Urinary bladder (tissue), 4 donors: Measurements from ENCODE around the gene SLC6A8. TPM values are rescaled to one million over a fixed set of nuclear protein-coding genes. Genes with fewer than 3 reads are reported as not detected.
"Not testable (repeated sequence)": the region's sequence is repeated elsewhere in the genome, so short reads cannot be mapped to it uniquely, and the experiment has no call there.

Source experiments
- DNase-seq: peaks from one replicate; pipeline ENCODE4 v3.0.0-alpha.2; 2015; ENCODE audit errors: extremely low spot score
- H3K27ac ChIP-seq: one replicate; pipeline ENCODE4 v1.5.1; 2013; ENCODE audit warnings: low read depth, mild to moderate bottlenecking, moderate library complexity
- H3K36me3 ChIP-seq: one replicate; pipeline ENCODE4 v1.6.1; 2013; ENCODE audit warnings: mild to moderate bottlenecking, moderate library complexity; ENCODE audit not compliant: insufficient read depth
- H3K4me1 ChIP-seq: one replicate; pipeline ENCODE4 v1.6.1; 2013; ENCODE audit warnings: mild to moderate bottlenecking, moderate library complexity; ENCODE audit not compliant: insufficient read depth
- H3K4me3 ChIP-seq: one replicate; pipeline ENCODE4 v1.5.1; 2013; ENCODE audit warnings: low read depth, low read length
- WGBS: extraction: QIAGEN DNeasy Blood & Tissue Kit; methylation state at CpG from one replicate; pipeline ENCODE4 v1.1.7; 2013; 5-methylcytosine and 5-hydroxymethylcytosine counted together
- polyA plus RNA-seq: library from polyadenylated mRNA; stranded (reverse); fragments of 200-250 nt; gene quantifications from one replicate; pipeline ENCODE4 v1.2.3, GENCODE V29; 2013
- total RNA-seq: library from RNA; depleted of rRNA; stranded (reverse); fragments of >200 nt; gene quantifications from one replicate; pipeline ENCODE4 v1.2.3, GENCODE V29; 2014
- donor health status: healthy with polysubstance abuse.
- donor health status: healthy.

The SLC6A8 gene
- total and polyA plus RNA-seq, 2 donors = 10.0 to 76.1 TPM

GRCh38 chrX:153672531-153673427 lies 14.9 kb upstream of the SLC6A8 start:
- H3K27ac ChIP-seq = no peak overlapping the region
- 29% methylated on average over 52 of the region's 53 CpGs for WGBS

GRCh38 chrX:153673428-153674218 lies 14.1 kb upstream of the SLC6A8 start, which contains the start of gene PNCK:
Gene PNCK (minus strand): TSS chrX:153673813. CDS start chrX:153673076, 737 bp downstream.
- Histone ChIP-seq H3K36me3 (no peaks in the 10 kb centered on the region), H3K27ac (no peak within 1 kb of the TSS), H3K4me1 (no peaks in the 10 kb centered on the region), H3K4me3 (no peak within 1 kb of the TSS)
- no peak for DNase-seq
- 9% methylated on average over 68 of the region's 98 CpGs for WGBS

More at GRCh38 chrX:153672531-153673427, 14.9 kb upstream of the SLC6A8 start:
- H3K4me3 ChIP-seq = no peak overlapping the region
- no peaks in the 10 kb centered on the region for H3K4me1 ChIP-seq
- no peaks in the 10 kb centered on the region for H3K36me3 ChIP-seq
- no peak for DNase-seq

- Histone ChIP-seq H3K4me3 (no peak overlapping the region), H3K27ac (no peak overlapping the region), H3K4me1 (no peaks in the 10 kb centered on the region), H3K36me3 (no peaks in the 10 kb centered on the region)
- WGBS = 66% methylated on average over 27 of the region's 27 CpGs
- DNase-seq = no peak
Measured at GRCh38 chrX:153674219-153674851, 13.4 kb upstream of the SLC6A8 start.

- 73% methylated on average over 12 of the region's 12 CpGs for WGBS
- Histone ChIP-seq H3K27ac (no peak overlapping the region), H3K4me3 (no peak overlapping the region), H3K4me1 (no peaks in the 10 kb centered on the region), H3K36me3 (no peaks in the 10 kb centered on the region)
- DNase-seq = no peak
Measured at GRCh38 chrX:153681175-153681574, 6.6 kb upstream of the SLC6A8 start.

- H3K36me3 ChIP-seq, H3K4me3 ChIP-seq, H3K4me1 ChIP-seq, H3K27ac ChIP-seq, DNase-seq: not testable (repeated sequence)
- WGBS = 97% methylated on average over 8 of the region's 8 CpGs
Measured at GRCh38 chrX:153683486-153683885, 4.2 kb upstream of the SLC6A8 start.

- no peak for DNase-seq
- Histone ChIP-seq H3K36me3 (no peaks in the 10 kb centered on the region), H3K4me3 (no peak overlapping the region), H3K4me1 (no peaks in the 10 kb centered on the region), H3K27ac (no peak overlapping the region)
- WGBS = 51% methylated on average over 21 of the region's 21 CpGs
Measured at GRCh38 chrX:153684467-153685155, 3.1 kb upstream of the SLC6A8 start.

GRCh38 chrX:153685156-153685536 lies 2.6 kb upstream of the SLC6A8 start:
- no peaks in the 10 kb centered on the region for H3K36me3 ChIP-seq
- H3K4me1 ChIP-seq = no peaks in the 10 kb centered on the region
- WGBS = 70% methylated on average over 21 of the region's 21 CpGs
- no peak for DNase-seq
- no peak overlapping the region for H3K4me3 ChIP-seq
- H3K27ac ChIP-seq = no peak overlapping the region

GRCh38 chrX:153685751-153686696 lies 1.7 kb upstream of the SLC6A8 start:
- H3K4me3 ChIP-seq = no peak overlapping the region
- WGBS = 72% methylated on average over 24 of the region's 24 CpGs
- DNase-seq = no peak
- no peaks in the 10 kb centered on the region for H3K4me1 ChIP-seq
- H3K36me3 ChIP-seq = no peaks in the 10 kb centered on the region
- no peak overlapping the region for H3K27ac ChIP-seq

- H3K27ac ChIP-seq = no peak overlapping the region
- 40% methylated on average over 9 of the region's 9 CpGs for WGBS
- no peaks in the 10 kb centered on the region for H3K36me3 ChIP-seq
- H3K4me1 ChIP-seq = no peaks in the 10 kb centered on the region
- no peak overlapping the region for H3K4me3 ChIP-seq
- no peak for DNase-seq
Measured at GRCh38 chrX:153686711-153687110, 1.0 kb upstream of the SLC6A8 start.

- under 1% methylated on average over 35 of the region's 69 CpGs for WGBS
- no peak overlapping the region for H3K27ac ChIP-seq
- no peaks in the 10 kb centered on the region for H3K4me1 ChIP-seq
- peak overlapping the region; percentile 58 for H3K4me3 ChIP-seq
- H3K36me3 ChIP-seq = no peaks in the 10 kb centered on the region
- no peak for DNase-seq
Measured at GRCh38 chrX:153688071-153688470, 345 bp downstream of the SLC6A8 start.

GRCh38 chrX:153688506-153688905 lies 780 bp downstream of the SLC6A8 start:
- no peak for DNase-seq
- no peak overlapping the region for H3K27ac ChIP-seq

GRCh38 chrX:153688911-153689590 lies 1.3 kb downstream of the SLC6A8 start:
- WGBS = 16% methylated on average over 52 of the region's 53 CpGs
- peak overlapping the region; percentile 58 for H3K4me3 ChIP-seq
- no peaks in the 10 kb centered on the region for H3K4me1 ChIP-seq
- H3K36me3 ChIP-seq = no peaks in the 10 kb centered on the region
- no peak for DNase-seq
- H3K27ac ChIP-seq = no peak overlapping the region

More at GRCh38 chrX:153688506-153688905, 780 bp downstream of the SLC6A8 start:
- WGBS = under 1% methylated on average over 53 of the region's 57 CpGs
- Histone ChIP-seq H3K36me3 (no peaks in the 10 kb centered on the region), H3K4me1 (no peaks in the 10 kb centered on the region), H3K4me3 (peak overlapping the region; percentile 58)
